ENCODE measurements around the gene TECTB. TPM values are rescaled to one million over a fixed set of nuclear protein-coding genes. Genes with fewer than 3 reads are reported as not detected.

TECTB gene
- total RNA-seq, 1 experiment from 2014 or later = not detected

GRCh38 chr10:112282086-112282485 is 1.1 kb upstream of the TECTB start:
- H3K27me3 ChIP-seq (replicated peaks) = peaks cover 7% of the 10 kb centered on the region
- no peak overlapping the region for H3K4me3 ChIP-seq
- H3K4me1 ChIP-seq (replicated peaks) = no peaks in the 10 kb centered on the region
- no peaks in the 10 kb centered on the region for H3K9me3 ChIP-seq (replicated peaks)
- H3K36me3 ChIP-seq = no peaks in the 10 kb centered on the region
- no peak overlapping the region for H3K27ac ChIP-seq
- no peak for DNase-seq (ENCODE audit: low read depth in 1 of 2, low spot score in 2 of 2)

GRCh38 chr10:112286837-112287818 is 3.9 kb downstream of the TECTB start:
- H3K4me3 ChIP-seq = no peak overlapping the region

GRCh38 chr10:112287844-112288243 is 4.6 kb downstream of the TECTB start:
- Histone ChIP-seq H3K36me3 (no peaks in the 10 kb centered on the region), H3K4me1 (replicated peaks) (no peaks in the 10 kb centered on the region), H3K27ac (no peak overlapping the region), H3K27me3 (replicated peaks) (peaks cover 21% of the 10 kb centered on the region), H3K4me3 (no peak overlapping the region), H3K9me3 (replicated peaks) (no peaks in the 10 kb centered on the region)
- no peak for DNase-seq (ENCODE audit: low read depth in 1 of 2, low spot score in 2 of 2)

More at GRCh38 chr10:112286837-112287818, 3.9 kb downstream of the TECTB start:
- Histone ChIP-seq H3K27ac (no peak overlapping the region), H3K9me3 (replicated peaks) (no peaks in the 10 kb centered on the region), H3K4me1 (replicated peaks) (no peaks in the 10 kb centered on the region), H3K27me3 (replicated peaks) (peaks cover 24% of the 10 kb centered on the region), H3K36me3 (no peaks in the 10 kb centered on the region)
- DNase-seq (ENCODE audit: low read depth in 1 of 2, low spot score in 2 of 2) = no peak

GRCh38 chr10:112288486-112288885 is 5.3 kb downstream of the TECTB start:
- H3K4me1 ChIP-seq (replicated peaks) = no peaks in the 10 kb centered on the region
- DNase-seq (ENCODE audit: low read depth in 1 of 2, low spot score in 2 of 2) = no peak
- no peaks in the 10 kb centered on the region for H3K36me3 ChIP-seq
- H3K27me3 ChIP-seq (replicated peaks) = peaks cover 24% of the 10 kb centered on the region; the same call in 1 of the 2 replicates
- H3K4me3 ChIP-seq = no peak overlapping the region
- no peaks in the 10 kb centered on the region for H3K9me3 ChIP-seq (replicated peaks)
- no peak overlapping the region for H3K27ac ChIP-seq

- Histone ChIP-seq H3K27me3 (replicated peaks) (peaks cover 28% of the 10 kb centered on the region; the same call in 1 of the 2 replicates), H3K4me1 (replicated peaks) (no peaks in the 10 kb centered on the region), H3K9me3 (replicated peaks) (no peaks in the 10 kb centered on the region), H3K27ac (no peak overlapping the region), H3K36me3 (no peaks in the 10 kb centered on the region), H3K4me3 (no peak overlapping the region)
- DNase-seq (ENCODE audit: low read depth in 1 of 2, low spot score in 2 of 2) = no peak
Measured at GRCh38 chr10:112289373-112290053, 6.3 kb downstream of the TECTB start.

GRCh38 chr10:112290054-112290373 is 6.8 kb downstream of the TECTB start:
- no peak for DNase-seq (ENCODE audit: low read depth in 1 of 2, low spot score in 2 of 2)
- H3K9me3 ChIP-seq (replicated peaks) = no peaks in the 10 kb centered on the region
- no peak overlapping the region for H3K27ac ChIP-seq
- peaks cover 28% of the 10 kb centered on the region; the same call in 1 of the 2 replicates for H3K27me3 ChIP-seq (replicated peaks)
- H3K36me3 ChIP-seq = no peaks in the 10 kb centered on the region
- no peak overlapping the region for H3K4me3 ChIP-seq
- no peaks in the 10 kb centered on the region for H3K4me1 ChIP-seq (replicated peaks)

- DNase-seq (ENCODE audit: low read depth in 1 of 2, low spot score in 2 of 2) = no peak
- no peaks in the 10 kb centered on the region for H3K4me1 ChIP-seq (replicated peaks)
- H3K27me3 ChIP-seq (replicated peaks) = peaks cover 26% of the 10 kb centered on the region
- H3K4me3 ChIP-seq = no peak overlapping the region
- H3K36me3 ChIP-seq = no peaks in the 10 kb centered on the region
- no peaks in the 10 kb centered on the region for H3K9me3 ChIP-seq (replicated peaks)
- H3K27ac ChIP-seq = no peak overlapping the region
Measured at GRCh38 chr10:112294169-112294568, 11.0 kb downstream of the TECTB start.

GRCh38 chr10:112295853-112296830 is 12.9 kb downstream of the TECTB start:
- no peaks in the 10 kb centered on the region for H3K4me1 ChIP-seq (replicated peaks)
- H3K9me3 ChIP-seq (replicated peaks) = no peaks in the 10 kb centered on the region
- DNase-seq (ENCODE audit: low read depth in 1 of 2, low spot score in 2 of 2) = no peak
- no peak overlapping the region for H3K27ac ChIP-seq
- H3K4me3 ChIP-seq = no peak overlapping the region
- H3K36me3 ChIP-seq = no peaks in the 10 kb centered on the region
- peaks cover 18% of the 10 kb centered on the region for H3K27me3 ChIP-seq (replicated peaks)

- no peak for DNase-seq (ENCODE audit: low read depth in 1 of 2, low spot score in 2 of 2)
Measured at GRCh38 chr10:112296908-112297331, 13.7 kb downstream of the TECTB start.

GRCh38 chr10:112298581-112298980 is 15.4 kb downstream of the TECTB start:
- no peak overlapping the region for H3K27ac ChIP-seq
- DNase-seq (ENCODE audit: low read depth in 1 of 2, low spot score in 2 of 2) = no peak

More at GRCh38 chr10:112296908-112297331, 13.7 kb downstream of the TECTB start:
- Histone ChIP-seq H3K9me3 (replicated peaks) (no peaks in the 10 kb centered on the region), H3K4me3 (no peak overlapping the region), H3K27me3 (replicated peaks) (peaks cover 18% of the 10 kb centered on the region), H3K36me3 (no peaks in the 10 kb centered on the region), H3K27ac (no peak overlapping the region), H3K4me1 (replicated peaks) (no peaks in the 10 kb centered on the region)

GRCh38 chr10:112299456-112299855 is 16.3 kb downstream of the TECTB start:
- Histone ChIP-seq H3K9me3 (replicated peaks) (no peaks in the 10 kb centered on the region), H3K4me1 (replicated peaks) (no peaks in the 10 kb centered on the region), H3K36me3 (no peaks in the 10 kb centered on the region), H3K27me3 (replicated peaks) (peaks cover 15% of the 10 kb centered on the region), H3K4me3 (no peak overlapping the region), H3K27ac (no peak overlapping the region)
- DNase-seq (ENCODE audit: low read depth in 1 of 2, low spot score in 2 of 2) = no peak

More at GRCh38 chr10:112298581-112298980, 15.4 kb downstream of the TECTB start:
- no peaks in the 10 kb centered on the region for H3K36me3 ChIP-seq
- H3K9me3 ChIP-seq (replicated peaks) = no peaks in the 10 kb centered on the region
- H3K27me3 ChIP-seq (replicated peaks) = peaks cover 11% of the 10 kb centered on the region
- no peaks in the 10 kb centered on the region for H3K4me1 ChIP-seq (replicated peaks)
- no peak overlapping the region for H3K4me3 ChIP-seq

- Histone ChIP-seq H3K27me3 (replicated peaks) (peaks cover 14% of the 10 kb centered on the region; the same call in 1 of the 2 replicates), H3K27ac (no peak overlapping the region), H3K36me3 (no peaks in the 10 kb centered on the region), H3K4me3 (no peak overlapping the region), H3K4me1 (replicated peaks) (no peaks in the 10 kb centered on the region), H3K9me3 (replicated peaks) (no peaks in the 10 kb centered on the region)
- no peak for DNase-seq (ENCODE audit: low read depth in 1 of 2, low spot score in 2 of 2)
Measured at GRCh38 chr10:112302335-112302734, 19.1 kb downstream of the TECTB start.

- Histone ChIP-seq H3K9me3 (replicated peaks) (no peaks in the 10 kb centered on the region), H3K4me3 (no peak overlapping the region), H3K27me3 (replicated peaks) (peaks cover 11% of the 10 kb centered on the region; the same call in 1 of the 2 replicates), H3K4me1 (replicated peaks) (no peaks in the 10 kb centered on the region), H3K27ac (no peak overlapping the region), H3K36me3 (no peaks in the 10 kb centered on the region)
- no peak for DNase-seq (ENCODE audit: low read depth in 1 of 2, low spot score in 2 of 2)
Measured at GRCh38 chr10:112303528-112303927, 20.3 kb downstream of the TECTB start.
